Heart left ventricle (tissue), 16 donors: ENCODE measurements around the gene CPNE5. TPM values are rescaled to one million over a fixed set of nuclear protein-coding genes. Genes with fewer than 3 reads are reported as not detected.

Source experiments
- ATAC-seq, 4 donors: fragments of 200-7000 bp; cut with Tn5 transposase; one replicate each; pipeline ENCODE4 v1.9.1; 2020 to 2022; ENCODE audit warnings: moderate library complexity in 4 of 4, mild to moderate bottlenecking in 3 of 4, moderate number of reproducible peaks in 1 of 4
- DNase-seq, 5 donors: peaks; one replicate each; pipeline ENCODE4 v3.0.0-alpha.2; 2020
- H3K27ac ChIP-seq, 12 donors: fragments of 200-600 bp; sonication (generic) in 4 of 12; one replicate each; pipeline versions ENCODE4 v1.5.0 to v1.8.0; 2016 to 2022; ENCODE audit warnings: mild to moderate bottlenecking in 2 of 12
- H3K27me3 ChIP-seq, 9 donors: fragments of 200-600 bp; sonication (generic) in 2 of 9; one replicate each; pipeline versions ENCODE4 v1.5.1 to v1.8.0; 2016 to 2022; ENCODE audit warnings: mild to moderate bottlenecking in 3 of 9
- H3K36me3 ChIP-seq, 9 donors: fragments of 200-600 bp; sonication (generic) in 2 of 9; one replicate each; pipeline versions ENCODE4 v1.5.0 to v1.8.0; 2018 to 2022; ENCODE audit warnings: mild to moderate bottlenecking in 2 of 9
- H3K4me1 ChIP-seq, 12 donors: fragments of 200-600 bp; sonication (generic) in 4 of 12; one replicate each; pipeline versions ENCODE4 v1.5.0 to v1.8.0; 2016 to 2022; ENCODE audit warnings: mild to moderate bottlenecking in 3 of 12
- H3K4me3 ChIP-seq, 12 donors: fragments of 200-600 bp; sonication (generic) in 4 of 12; one replicate each; pipeline versions ENCODE4 v1.5.0 to v1.8.0; 2017 to 2022; ENCODE audit warnings: mild to moderate bottlenecking in 9 of 12, moderate library complexity in 4 of 12
- H3K9me3 ChIP-seq, 12 donors: fragments of 200-600 bp; sonication (generic) in 4 of 12; one replicate each; pipeline versions ENCODE4 v1.5.0 to v1.8.0; 2016 to 2022; ENCODE audit warnings: mild to moderate bottlenecking in 1 of 12
- CTCF ChIP-seq, 12 donors: fragments of 200-600 bp; sonication (generic) in 4 of 12; IDR thresholded peaks; one replicate each; pipeline versions ENCODE4 v1.5.0 to v1.8.0; 2018 to 2022; ENCODE audit warnings: antibody characterized with exemption in 12 of 12, mild to moderate bottlenecking in 5 of 12
- POLR2A ChIP-seq, 2 donors: fragments of 450-650 bp; IDR thresholded peaks; one replicate each; pipeline ENCODE4 v1.6.1; 2017; ENCODE audit warnings: antibody characterized with exemption in 2 of 2, mild to moderate bottlenecking in 2 of 2, moderate library complexity in 2 of 2
- WGBS, 4 donors: extraction: QIAGEN DNeasy Blood & Tissue Kit in 2 of 4; methylation state at CpG; one replicate each; pipeline versions ENCODE4 v1.1.5 to v1.1.7; 2013 to 2018; 5-methylcytosine and 5-hydroxymethylcytosine counted together
- intact Hi-C, 10 donors: fragments of 100-400 bp; cut with DNase I; formaldehyde crosslinking; loops; one replicate each; pipeline versions ENCODE4 v1.11.1 to v1.14.2; 2022
- polyA plus RNA-seq, 2 donors: library from polyadenylated mRNA; stranded (reverse); fragments of 200-250 nt; gene quantifications; one replicate each; pipeline ENCODE4 v1.2.3, GENCODE V29; 2013
- total RNA-seq, 9 donors: library from RNA; depleted of rRNA in 2 of 9; stranded (reverse); fragments of >200 nt in 2 of 9; fragmentation: NEBNext Ultra II Directional in 3 of 9; extraction: Animal tissue kit (Norgen Biotek cat#: 25700) in 3 of 9; gene quantifications; one replicate each; pipeline versions ENCODE4 v1.1.0 to v1.2.4, GENCODE V29; 2016 to 2023
- donor health status: ischemic (EF 13 %, LVEDD 7.1; RV severe dilation, severe dysfunction).
- donor health status: healthy with polysubstance abuse.
- donor health status: DM: no; HTN: yes; CAD: no.
- donor health status: DM: no; HTN: no; CAD: no.
- donor health status: ischemic (EF 25% LVEDD 6.9; RV normal size, moderate dysfunction).
- donor health status: ischemic (EF 25% LVEDD 5.7; RV mildly dilated, moderate dysfunction).
- donor health status: healthy.
- donor health status: DM: yes; HTN: yes; CAD: no.
- donor health status: ischemic (EF 35%, LVEDD 5.7; RV mildly dilated, moderate dysfunction).
- donor health status: nonischemic (EF 11% LVEDD 7.7; RV severe dilation, severe dysfunction).
- donor health status: DM: yes; HTN: yes; CAD: no.
- donor health status: PGD.
- donor health status: ischemic (EF 29% LVEDD 5.4; RV normal size, mild dysfunction).
- donor health status: nonischemic (EF 23%, LVEDD 6.1; RV moderate dilation, normal function).

CPNE5 gene
- total and polyA plus RNA-seq, 11 donors = 4.0 to 111 (median 13.4) TPM

- Histone ChIP-seq H3K27ac (peak overlapping the region; percentile 70 to 93 (median 82)), H3K27me3 (no peaks in the 10 kb centered on the region), H3K36me3 (no peaks in the 10 kb centered on the region), H3K4me3 (peak overlapping the region in 10 of 12 donors; percentile 12 to 54 (median 38)), H3K9me3 (no peaks in the 10 kb centered on the region), H3K4me1 (peaks cover 0 to 27% (median 16%) of the 10 kb centered on the region in 12 donors)
- DNase-seq (peak; percentile 84 to 88 (median 87)), ATAC-seq (peak; percentile 83 to 91 (median 86))
- intact Hi-C loops = loop anchor here in 1 of 10 donors (5.0 kb wide), 1 partner anchor 53 kb away; no protein-coding TSS in a partner anchor
- 10 to 18% (median 15%) methylated on average over 17 to 24 of the region's 24 CpGs for whole genome bisulfite sequencing, 4 donors
- TF ChIP-seq CTCF (IDR thresholded peaks at IDR 0.05) (peak in 1 of 12 donors; percentile 8), POLR2A (IDR thresholded peaks at IDR 0.05) (no peak)
Measured at GRCh38 chr6:36735110-36736071, 103.9 kb downstream of the CPNE5 start.

- no peak for TF ChIP-seq CTCF (IDR thresholded peaks at IDR 0.05)
- no peak for TF ChIP-seq POLR2A (IDR thresholded peaks at IDR 0.05)
- Histone ChIP-seq H3K27ac (peak overlapping the region in 11 of 12 donors; percentile 69 to 93 (median 82)), H3K27me3 (no peaks in the 10 kb centered on the region), H3K9me3 (no peaks in the 10 kb centered on the region), H3K4me1 (peaks cover 0 to 28% (median 13%) of the 10 kb centered on the region in 12 donors), H3K36me3 (no peaks in the 10 kb centered on the region), H3K4me3 (peak overlapping the region in 8 of 12 donors; percentile 25 to 54 (median 40))
- 83 to 93% (median 90%) methylated on average over 7 of the region's 7 CpGs for WGBS, 4 donors
- intact Hi-C loops = loop anchor here in 1 of 10 donors (5.0 kb wide), 1 partner anchor 52 kb away; no protein-coding TSS in a partner anchor
- ATAC-seq (no peak), DNase-seq (peak in 1 of 5 donors; percentile 35)
Measured at GRCh38 chr6:36734486-36735060, 104.7 kb downstream of the CPNE5 start.

GRCh38 chr6:36733300-36733699 is 105.9 kb downstream of the CPNE5 start:
- H3K4me1 ChIP-seq = peaks cover 0 to 40% (median 18%) of the 10 kb centered on the region in 12 donors
- H3K27me3 ChIP-seq = no peaks in the 10 kb centered on the region
- DNase-seq (peak in 1 of 5 donors; percentile 10), ATAC-seq (no peak)
- intact Hi-C loops = no loop called here
- no peak overlapping the region for H3K27ac ChIP-seq
- no peaks in the 10 kb centered on the region for H3K36me3 ChIP-seq
- H3K9me3 ChIP-seq = no peaks in the 10 kb centered on the region
- TF ChIP-seq CTCF (IDR thresholded peaks at IDR 0.05) (no peak), POLR2A (IDR thresholded peaks at IDR 0.05) (no peak)
- WGBS, 4 donors = 84 to 96% (median 89%) methylated on average over 5 of the region's 5 CpGs
- no peak overlapping the region for H3K4me3 ChIP-seq
